Activated naive CD8-positive, alpha-beta T cell treated with anti-CD3 and anti-CD28 coated beads, Interleukin-2, amount 10 ng/mL, durations not matched to agents 7 days and 5 days (primary cell): ENCODE results near the gene NOD2. TPM values are rescaled to one million over a fixed set of nuclear protein-coding genes. Genes with fewer than 3 reads are reported as not detected.

ENCODE experiments used
- ATAC-seq: fragments of 150-1000 bp; cut with Tn5 transposase; one replicate; pipeline ENCODE4 v1.10.0; 2021; ENCODE audit warnings: low read depth, moderate library complexity
- POLR2A ChIA-PET: fragments of 350-600 bp; sonication (Branson Sonifier 250); formaldehyde crosslinking; loops from one replicate; lab custom pipeline; 2021; ENCODE audit warnings: antibody characterized with exemption; lab: Charles Lee
- DNase-seq: peaks from one replicate; pipeline ENCODE4 v3.0.0; 2021
- H3K27ac Mint-ChIP-seq: one replicate; pipeline ENCODE4 v1.8.0; 2022; ENCODE audit warnings: mild to moderate bottlenecking, mixed read lengths
- H3K27me3 Mint-ChIP-seq: one replicate; pipeline ENCODE4 v1.8.0; 2022; ENCODE audit warnings: mild to moderate bottlenecking, moderate library complexity, mixed read lengths
- H3K36me3 Mint-ChIP-seq: one replicate; pipeline ENCODE4 v1.8.0; 2021; ENCODE audit warnings: mild to moderate bottlenecking, mixed read lengths
- H3K4me1 Mint-ChIP-seq: one replicate; pipeline ENCODE4 v1.8.0; 2021; ENCODE audit warnings: mixed read lengths
- H3K4me3 Mint-ChIP-seq: one replicate; pipeline ENCODE4 v1.8.0; 2022; ENCODE audit warnings: mild to moderate bottlenecking, moderate library complexity, mixed read lengths
- H3K9me3 Mint-ChIP-seq: one replicate; pipeline ENCODE4 v1.8.0; 2021; ENCODE audit warnings: mixed read lengths
- total RNA-seq, 2 experiments: library from RNA; stranded (reverse); gene quantifications; one replicate each; pipeline ENCODE4 v1.2.3, GENCODE V29; 2021

NOD2 gene
- total RNA-seq, 2 experiments from 2014 or later, result 2.8 to 3.5 TPM

- Mint-ChIP-seq H3K36me3 (peaks cover 73% of the 10 kb centered on the region), H3K9me3 (peaks cover 17% of the 10 kb centered on the region), H3K27me3 (no peaks in the 10 kb centered on the region), H3K4me3 (no peak overlapping the region), H3K4me1 (peaks cover 40% of the 10 kb centered on the region), H3K27ac (peak overlapping the region; percentile 61)
- no peak for ATAC-seq
- no peak for DNase-seq
- POLR2A ChIA-PET, result interaction anchor here (0.9 to 6.7 kb wide), 2 partner anchors 9 to 68 kb away, joined by 4 to 69 read pairs; no protein-coding TSS in a partner anchor
These were observed 17.5 kb upstream of the NOD2 start for GRCh38 chr16:50675686-50676610.

GRCh38 chr16:50676684-50677225 lies 16.7 kb upstream of the NOD2 start:
- DNase-seq (no peak), ATAC-seq (no peak)
- Mint-ChIP-seq H3K36me3 (peaks cover 65% of the 10 kb centered on the region), H3K27ac (peak overlapping the region; percentile 61), H3K4me1 (peaks cover 41% of the 10 kb centered on the region), H3K4me3 (no peak overlapping the region), H3K27me3 (no peaks in the 10 kb centered on the region), H3K9me3 (peaks cover 12% of the 10 kb centered on the region)
- POLR2A ChIA-PET, result interaction anchor here (0.5 to 6.7 kb wide), 2 partner anchors 9 to 69 kb away, joined by 6 to 69 read pairs; no protein-coding TSS in a partner anchor

GRCh38 chr16:50677351-50677750 lies 16.1 kb upstream of the NOD2 start:
- ATAC-seq (no peak), DNase-seq (no peak)
- POLR2A ChIA-PET, result interaction anchor here (0.5 to 6.7 kb wide), 2 partner anchors 10 to 68 kb away, joined by 6 to 69 read pairs; no protein-coding TSS in a partner anchor
- Mint-ChIP-seq H3K4me1 (peaks cover 46% of the 10 kb centered on the region), H3K27me3 (no peaks in the 10 kb centered on the region), H3K4me3 (peak overlapping the region; percentile 28), H3K9me3 (peaks cover 9% of the 10 kb centered on the region), H3K27ac (peak overlapping the region; percentile 36), H3K36me3 (peaks cover 59% of the 10 kb centered on the region)

- Mint-ChIP-seq H3K4me1 (peaks cover 55% of the 10 kb centered on the region), H3K27me3 (no peaks in the 10 kb centered on the region), H3K36me3 (peaks cover 49% of the 10 kb centered on the region), H3K4me3 (peak overlapping the region; percentile 92), H3K27ac (peak overlapping the region; percentile 19), H3K9me3 (peaks cover 3% of the 10 kb centered on the region)
- DNase-seq (no peak), ATAC-seq (no peak)
- POLR2A ChIA-PET, result interaction anchor here (1.2 to 8.1 kb wide), 3 partner anchors 11 to 79 kb away, joined by 4 to 112 read pairs (median 69); partner anchors contain the start of gene CYLD
These were observed 14.9 kb upstream of the NOD2 start for GRCh38 chr16:50678531-50678930.

- H3K4me3 Mint-ChIP-seq, result peak overlapping the region; percentile 92
- H3K36me3 Mint-ChIP-seq, result peaks cover 45% of the 10 kb centered on the region
- POLR2A ChIA-PET, result interaction anchor here (1.2 to 8.1 kb wide), 4 partner anchors 8 to 79 kb away, joined by 4 to 112 read pairs (median 42); partner anchors contain the start of gene CYLD
- no peak for DNase-seq
- ATAC-seq, result no peak
- H3K27ac Mint-ChIP-seq, result peak overlapping the region; percentile 89
- H3K4me1 Mint-ChIP-seq, result peaks cover 63% of the 10 kb centered on the region
- H3K27me3 Mint-ChIP-seq, result no peaks in the 10 kb centered on the region
- peaks cover 1% of the 10 kb centered on the region for H3K9me3 Mint-ChIP-seq
These were observed 14.1 kb upstream of the NOD2 start for GRCh38 chr16:50679266-50679665.

GRCh38 chr16:50679676-50680555 lies 13.5 kb upstream of the NOD2 start:
- Mint-ChIP-seq H3K27me3 (no peaks in the 10 kb centered on the region), H3K27ac (peak overlapping the region; percentile 89), H3K4me1 (peaks cover 68% of the 10 kb centered on the region), H3K4me3 (peak overlapping the region; percentile 92), H3K9me3 (no peaks in the 10 kb centered on the region), H3K36me3 (peaks cover 39% of the 10 kb centered on the region)
- no peak for DNase-seq
- ATAC-seq, result no peak
- POLR2A ChIA-PET, result interaction anchor here (1.2 to 8.1 kb wide), 6 partner anchors 8 to 406 kb away, joined by 3 to 112 read pairs (median 9); partner anchors contain the start of genes CYLD and NOD2

GRCh38 chr16:50680556-50680893 lies 12.9 kb upstream of the NOD2 start:
- H3K27ac Mint-ChIP-seq, result peak overlapping the region; percentile 89
- ATAC-seq (no peak), DNase-seq (peak; percentile 29)
- peaks cover 34% of the 10 kb centered on the region for H3K36me3 Mint-ChIP-seq
- H3K9me3 Mint-ChIP-seq, result no peaks in the 10 kb centered on the region
- peak overlapping the region; percentile 92 for H3K4me3 Mint-ChIP-seq
- no peaks in the 10 kb centered on the region for H3K27me3 Mint-ChIP-seq
- peaks cover 74% of the 10 kb centered on the region for H3K4me1 Mint-ChIP-seq
- POLR2A ChIA-PET, result interaction anchor here (1.2 to 8.1 kb wide), 5 partner anchors 9 to 406 kb away, joined by 3 to 112 read pairs (median 14); partner anchors contain the start of genes CYLD and NOD2

- peak; percentile 64 for DNase-seq
- peak; percentile 66 for ATAC-seq
- peak within 1 kb of the TSS; percentile 92 for H3K4me3 Mint-ChIP-seq
- peaks cover 26% of the 10 kb centered on the region for H3K36me3 Mint-ChIP-seq
- POLR2A ChIA-PET, result interaction anchor here (0.6 to 8.1 kb wide), 8 partner anchors 10 to 413 kb away, joined by 3 to 112 read pairs (median 5); partner anchors contain the start of genes CYLD and NOD2
- peak within 1 kb of the TSS; percentile 89 for H3K27ac Mint-ChIP-seq
- no peaks in the 10 kb centered on the region for H3K27me3 Mint-ChIP-seq
- peaks cover 73% of the 10 kb centered on the region for H3K4me1 Mint-ChIP-seq
- H3K9me3 Mint-ChIP-seq, result no peaks in the 10 kb centered on the region
These were observed 12.2 kb upstream of the NOD2 start, which contains the start of gene SNX20 for GRCh38 chr16:50681021-50681885. Gene SNX20 (minus strand): TSS chr16:50681312. CDS start chr16:50677526, 3,786 bp downstream.

- Mint-ChIP-seq H3K4me3 (peak overlapping the region; percentile 72), H3K4me1 (peaks cover 55% of the 10 kb centered on the region), H3K27ac (peak overlapping the region; percentile 88), H3K36me3 (peaks cover 6% of the 10 kb centered on the region), H3K27me3 (no peaks in the 10 kb centered on the region), H3K9me3 (no peaks in the 10 kb centered on the region)
- POLR2A ChIA-PET, result interaction anchor here (2.9 to 8.1 kb wide), 2 partner anchors 16 to 60 kb away, joined by 21 to 112 read pairs; partner anchors contain the start of gene CYLD
- DNase-seq (peak; percentile 68), ATAC-seq (peak; percentile 57)
These were observed 9.6 kb upstream of the NOD2 start for GRCh38 chr16:50683689-50684374.

GRCh38 chr16:50684823-50685461 lies 8.5 kb upstream of the NOD2 start:
- ATAC-seq (no peak), DNase-seq (no peak)
- POLR2A ChIA-PET, result interaction anchor here (1.1 to 8.1 kb wide), 3 partner anchors 13 to 59 kb away, joined by 3 to 112 read pairs (median 21); partner anchors contain the start of gene CYLD
- Mint-ChIP-seq H3K27me3 (no peaks in the 10 kb centered on the region), H3K4me1 (peaks cover 49% of the 10 kb centered on the region), H3K36me3 (peaks cover 5% of the 10 kb centered on the region), H3K9me3 (no peaks in the 10 kb centered on the region), H3K4me3 (peak overlapping the region; percentile 58), H3K27ac (peak overlapping the region; percentile 88)
